Stomach (tissue), 9 donors: ENCODE results near the gene RNLS. TPM values are rescaled to one million over a fixed set of nuclear protein-coding genes. Genes with fewer than 3 reads are reported as not detected.

Experiments used
- DNase-seq, 2 donors: peaks; one replicate each; pipeline versions ENCODE4 v3.0.0 to v3.0.0-alpha.2; 2013 to 2019
- H3K27ac ChIP-seq, 5 donors: fragments of 200-600 bp in 4 of 5; sonication (generic) in 4 of 5; one replicate each; pipeline ENCODE4 v1.5.1; 2013 to 2019; ENCODE audit warnings: mild to moderate bottlenecking in 1 of 5, moderate library complexity in 1 of 5
- H3K27me3 ChIP-seq, 3 donors: fragments of 200-600 bp; sonication (generic); one replicate each; pipeline ENCODE4 v1.5.1; 2017 to 2019; ENCODE audit warnings: mixed run types in 1 of 3
- H3K36me3 ChIP-seq, 4 donors: fragments of 200-600 bp; sonication (generic); 1 replicate in 3 of 4; 2 replicates in 1 of 4; pipeline ENCODE4 v1.5.1; 2016 to 2019
- H3K4me1 ChIP-seq, 4 donors: fragments of 200-600 bp; sonication (generic); one replicate each; pipeline ENCODE4 v1.5.1; 2016 to 2019
- H3K4me3 ChIP-seq, 4 donors: fragments of 200-600 bp; sonication (generic) in 3 of 4; one replicate each; pipeline ENCODE4 v1.5.1; 2016 to 2019; ENCODE audit warnings: mild to moderate bottlenecking in 1 of 4
- H3K9me3 ChIP-seq, 4 donors: fragments of 200-600 bp; sonication (generic); one replicate each; pipeline ENCODE4 v1.5.1; 2016 to 2019
- CTCF ChIP-seq, 7 experiments: fragments of 450-650 bp in 4 of 7; fragments of 200-600 bp in 3 of 7; sonication (generic) in 3 of 7; IDR thresholded peaks; one replicate each; pipeline ENCODE4 v1.5.1; 2016 to 2019; ENCODE audit warnings: antibody characterized with exemption in 7 of 7, control low read depth in 2 of 7, mild to moderate bottlenecking in 1 of 7
- EP300 ChIP-seq: sonication (generic); formaldehyde crosslinking; IDR thresholded peaks from one replicate; pipeline ENCODE4 v1.6.1; 2017; ENCODE audit warnings: antibody characterized with exemption
- POLR2A ChIP-seq, 4 donors: fragments of 450-650 bp; IDR thresholded peaks; one replicate each; pipeline ENCODE4 v1.6.1; 2016; ENCODE audit warnings: antibody characterized with exemption in 4 of 4, control low read depth in 2 of 4, mild to moderate bottlenecking in 1 of 4, moderate library complexity in 1 of 4
- POLR2AphosphoS5 ChIP-seq, 3 donors: sonication (generic); formaldehyde crosslinking; IDR thresholded peaks; one replicate each; pipeline ENCODE4 v1.6.1; 2016; ENCODE audit warnings: antibody characterized with exemption in 3 of 3
- WGBS, 5 donors: extraction: QIAGEN DNeasy Blood & Tissue Kit in 3 of 5; methylation state at CpG; one replicate each; pipeline versions ENCODE4 v1.1.5 to v1.1.7; 2013 to 2018; 5-methylcytosine and 5-hydroxymethylcytosine counted together
- intact Hi-C: fragments of 100-400 bp; cut with DNase I; formaldehyde crosslinking; loops from one replicate; pipeline ENCODE4 v1.15.1; 2023; ENCODE audit warnings: low total_unique reads
- polyA plus RNA-seq, 3 donors: library from polyadenylated mRNA; stranded (reverse); fragments of 200-250 nt; gene quantifications; one replicate each; pipeline ENCODE4 v1.2.3, GENCODE V29; 2013
- total RNA-seq, 5 donors: library from RNA; depleted of rRNA; stranded (reverse); fragments of >200 nt; gene quantifications; one replicate each; pipeline versions ENCODE4 v1.1.0 to v1.2.3, GENCODE V29; 2014 to 2016
- donor health status: healthy with polysubstance abuse.
- donor health status: Bipolar disorder and iron deficiency.
- donor health status: healthy.

Gene RNLS
- total and polyA plus RNA-seq, 8 donors = 6.7 to 21.5 (median 11.6) TPM; not detected in 2

- Histone ChIP-seq H3K36me3 (no peaks in the 10 kb centered on the region), H3K9me3 (peaks cover 0 to 5% (median 0%) of the 10 kb centered on the region in 4 donors), H3K27ac (no peak overlapping the region), H3K4me1 (no peaks in the 10 kb centered on the region), H3K27me3 (no peaks in the 10 kb centered on the region), H3K4me3 (no peak overlapping the region)
- DNase-seq = no peak
- WGBS, 5 donors = 76 to 85% (median 79%) methylated on average over 1 of the region's 1 CpG
- intact Hi-C loops = no loop called here
- TF ChIP-seq EP300 (no peak), CTCF (IDR thresholded peaks at IDR 0.05) (no peak), POLR2A (IDR thresholded peaks at IDR 0.05) (no peak), POLR2AphosphoS5 (IDR thresholded peaks at IDR 0.05) (no peak)
Measured at GRCh38 chr10:88618496-88618895, 35.4 kb upstream of the RNLS start.

GRCh38 chr10:88617772-88618300 is 34.7 kb upstream of the RNLS start:
- Histone ChIP-seq H3K9me3 (peaks cover 0 to 5% (median 0%) of the 10 kb centered on the region in 4 donors), H3K27me3 (no peaks in the 10 kb centered on the region), H3K4me3 (no peak overlapping the region), H3K36me3 (no peaks in the 10 kb centered on the region), H3K27ac (no peak overlapping the region), H3K4me1 (no peaks in the 10 kb centered on the region)
- TF ChIP-seq EP300 (no peak), CTCF (IDR thresholded peaks at IDR 0.05) (no peak), POLR2AphosphoS5 (IDR thresholded peaks at IDR 0.05) (no peak), POLR2A (IDR thresholded peaks at IDR 0.05) (no peak)
- WGBS, 5 donors = 82 to 100% (median 90%) methylated on average over 1 of the region's 1 CpG
- intact Hi-C loops = no loop called here
- DNase-seq = no peak

- WGBS, 5 donors = 84 to 94% (median 89%) methylated on average over 9 to 18 of the region's 18 CpGs
Measured at GRCh38 chr10:88616250-88616977, 33.3 kb upstream of the RNLS start.

GRCh38 chr10:88608780-88609179 is 25.7 kb upstream of the RNLS start:
- intact Hi-C loops = no loop called here
- Histone ChIP-seq H3K4me3 (no peak overlapping the region), H3K27me3 (no peaks in the 10 kb centered on the region), H3K36me3 (no peaks in the 10 kb centered on the region), H3K27ac (no peak overlapping the region), H3K4me1 (no peaks in the 10 kb centered on the region), H3K9me3 (no peaks in the 10 kb centered on the region)
- WGBS, 5 donors = 76 to 85% (median 84%) methylated on average over 2 of the region's 2 CpGs
- TF ChIP-seq CTCF (IDR thresholded peaks at IDR 0.05) (no peak), EP300 (no peak), POLR2A (IDR thresholded peaks at IDR 0.05) (no peak), POLR2AphosphoS5 (IDR thresholded peaks at IDR 0.05) (no peak)
- no peak for DNase-seq

More at GRCh38 chr10:88616250-88616977, 33.3 kb upstream of the RNLS start:
- Histone ChIP-seq H3K27ac (no peak overlapping the region), H3K36me3 (no peaks in the 10 kb centered on the region), H3K27me3 (no peaks in the 10 kb centered on the region), H3K4me3 (no peak overlapping the region), H3K9me3 (peaks cover 0 to 5% (median 0%) of the 10 kb centered on the region in 4 donors), H3K4me1 (no peaks in the 10 kb centered on the region)
- peak in 1 of 2 donors; percentile 35 for DNase-seq
- TF ChIP-seq POLR2AphosphoS5 (IDR thresholded peaks at IDR 0.05) (no peak), CTCF (IDR thresholded peaks at IDR 0.05) (no peak), POLR2A (IDR thresholded peaks at IDR 0.05) (no peak), EP300 (no peak)
- intact Hi-C loops = no loop called here
